Gastroesophageal sphincter (tissue), 4 donors: ENCODE results near the gene PLEKHG1. TPM values are rescaled to one million over a fixed set of nuclear protein-coding genes. Genes with fewer than 3 reads are reported as not detected.

ENCODE experiments used
- ATAC-seq: fragments of 150-250 bp; one replicate; pipeline ENCODE4 v1.9.1; 2016; ENCODE audit warnings: mild to moderate bottlenecking, moderate library complexity
- H3K27ac ChIP-seq, 4 donors: fragments of 200-600 bp; sonication (generic) in 3 of 4; 1 replicate in 3 of 4; 2 replicates in 1 of 4; pipeline ENCODE4 v1.5.1; 2016 to 2019
- H3K27me3 ChIP-seq: fragments of 200-600 bp; sonication (generic); one replicate; pipeline ENCODE4 v1.5.1; 2019
- H3K36me3 ChIP-seq, 2 donors: fragments of 200-600 bp; sonication (generic); one replicate each; pipeline ENCODE4 v1.5.1; 2019; ENCODE audit warnings: control low read depth in 1 of 2
- H3K4me1 ChIP-seq, 3 donors: fragments of 200-600 bp; sonication (generic); 1 replicate in 2 of 3; 2 replicates in 1 of 3; pipeline ENCODE4 v1.5.1; 2016 to 2019; ENCODE audit warnings: control low read depth in 2 of 3
- H3K4me3 ChIP-seq, 2 donors: fragments of 200-600 bp; sonication (generic); one replicate each; pipeline ENCODE4 v1.5.1; 2019; ENCODE audit warnings: mild to moderate bottlenecking in 1 of 2, moderate library complexity in 1 of 2
- H3K9me3 ChIP-seq, 3 donors: fragments of 200-600 bp; sonication (generic); one replicate each; pipeline ENCODE4 v1.5.1; 2017 to 2019; ENCODE audit warnings: control low read depth in 2 of 3
- CTCF ChIP-seq, 4 experiments: fragments of 200-600 bp in 2 of 4; fragments of 450-650 bp in 2 of 4; sonication (generic) in 1 of 4; IDR thresholded peaks; one replicate each; pipeline ENCODE4 v1.5.1; 2017 to 2019; ENCODE audit warnings: antibody characterized with exemption in 4 of 4, mild to moderate bottlenecking in 2 of 4, moderate library complexity in 2 of 4
- EP300 ChIP-seq: sonication (generic); formaldehyde crosslinking; IDR thresholded peaks from one replicate; pipeline ENCODE4 v1.6.1; 2017; ENCODE audit warnings: antibody characterized with exemption, mild to moderate bottlenecking
- POLR2A ChIP-seq, 2 donors: fragments of 450-650 bp; IDR thresholded peaks; one replicate each; pipeline ENCODE4 v1.6.1; 2017; ENCODE audit warnings: antibody characterized with exemption in 2 of 2, mild to moderate bottlenecking in 2 of 2, moderate library complexity in 1 of 2
- POLR2AphosphoS5 ChIP-seq: sonication (generic); formaldehyde crosslinking; IDR thresholded peaks from one replicate; pipeline ENCODE4 v1.6.1; 2017; ENCODE audit warnings: antibody characterized with exemption
- WGBS, 2 donors: methylation state at CpG; one replicate each; pipeline ENCODE4 v1.1.5; 2018; ENCODE audit warnings: low coverage in 1 of 2; 5-methylcytosine and 5-hydroxymethylcytosine counted together
- total RNA-seq, 4 donors: library from RNA; depleted of rRNA; stranded (reverse); fragments of >200 nt; gene quantifications; one replicate each; pipeline ENCODE4 v1.1.0, GENCODE V29; 2016

The PLEKHG1 gene
- total RNA-seq, 4 donors from 2014 or later = 4.2 to 14.7 (median 13.9) TPM

- H3K4me1 ChIP-seq = peaks cover 0 to 21% (median 4%) of the 10 kb centered on the region in 3 donors
- WGBS, 2 donors = 26 to 100% methylated on average over 1 of the region's 1 CpG
- H3K27me3 ChIP-seq = no peaks in the 10 kb centered on the region
- H3K27ac ChIP-seq = no peak overlapping the region
- ATAC-seq = no peak
- H3K9me3 ChIP-seq = no peaks in the 10 kb centered on the region
- no peak for TF ChIP-seq CTCF (IDR thresholded peaks at IDR 0.05)
- no peak for TF ChIP-seq EP300
- no peak for TF ChIP-seq POLR2A (IDR thresholded peaks at IDR 0.05)
- TF ChIP-seq POLR2AphosphoS5 = no peak
- no peaks in the 10 kb centered on the region for H3K36me3 ChIP-seq
- H3K4me3 ChIP-seq = no peak overlapping the region
These were observed 35.2 kb downstream of the PLEKHG1 start for GRCh38 chr6:150634964-150635292.

- Histone ChIP-seq H3K36me3 (no peaks in the 10 kb centered on the region), H3K27me3 (no peaks in the 10 kb centered on the region), H3K27ac (no peak overlapping the region), H3K4me3 (no peak overlapping the region), H3K9me3 (no peaks in the 10 kb centered on the region), H3K4me1 (peaks cover 0 to 26% (median 4%) of the 10 kb centered on the region in 3 donors)
- TF ChIP-seq POLR2A (IDR thresholded peaks at IDR 0.05) = no peak
- TF ChIP-seq POLR2AphosphoS5 = no peak
- no peak for TF ChIP-seq CTCF (IDR thresholded peaks at IDR 0.05)
- no peak for TF ChIP-seq EP300
- ATAC-seq = no peak
- 90 to 100% methylated on average over 2 to 3 of the region's 3 CpGs for WGBS, 2 donors
These were observed 36.3 kb downstream of the PLEKHG1 start for GRCh38 chr6:150635906-150636514.

GRCh38 chr6:150636808-150637207 lies 37.1 kb downstream of the PLEKHG1 start:
- no peak for TF ChIP-seq EP300
- H3K4me1 ChIP-seq = peaks cover 0 to 26% (median 1%) of the 10 kb centered on the region in 3 donors
- no peak overlapping the region for H3K4me3 ChIP-seq
- ATAC-seq = no peak
- H3K27me3 ChIP-seq = no peaks in the 10 kb centered on the region
- 88% methylated on average over 1 of the region's 1 CpG for WGBS, 2 donors
- H3K9me3 ChIP-seq = no peaks in the 10 kb centered on the region
- H3K36me3 ChIP-seq = no peaks in the 10 kb centered on the region
- no peak overlapping the region for H3K27ac ChIP-seq

- Histone ChIP-seq H3K9me3 (no peaks in the 10 kb centered on the region), H3K27me3 (no peaks in the 10 kb centered on the region), H3K27ac (no peak overlapping the region), H3K36me3 (no peaks in the 10 kb centered on the region), H3K4me1 (peaks cover 0 to 26% (median 0%) of the 10 kb centered on the region in 3 donors), H3K4me3 (no peak overlapping the region)
- WGBS, 2 donors = 90 to 100% methylated on average over 1 of the region's 1 CpG
- TF ChIP-seq POLR2A (IDR thresholded peaks at IDR 0.05) (no peak), POLR2AphosphoS5 (no peak), EP300 (no peak), CTCF (IDR thresholded peaks at IDR 0.05) (no peak)
- no peak for ATAC-seq
These were observed 37.6 kb downstream of the PLEKHG1 start for GRCh38 chr6:150637266-150637665.

DNA sequence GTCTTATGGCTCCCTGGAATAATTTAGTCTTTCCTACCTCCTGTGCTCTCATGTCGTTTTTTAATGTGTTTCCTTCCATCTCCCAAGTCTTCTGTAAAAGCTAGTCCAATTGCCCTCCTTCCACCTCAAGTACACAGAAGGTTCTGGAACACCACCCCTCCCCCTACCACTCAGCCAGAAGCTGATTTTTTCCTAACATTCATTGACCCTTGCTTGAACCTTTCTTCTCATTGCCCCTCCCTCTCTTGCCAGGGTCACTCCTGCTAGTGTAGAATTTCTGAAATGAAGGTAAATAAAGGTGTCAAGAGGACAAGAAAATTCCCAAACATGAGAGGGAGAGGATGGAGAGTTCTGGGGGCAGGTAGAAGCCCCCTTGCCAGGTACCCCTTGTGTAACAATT lies 38.6 kb downstream of the PLEKHG1 start:
- Histone ChIP-seq H3K27ac (no peak overlapping the region), H3K9me3 (no peaks in the 10 kb centered on the region), H3K4me3 (no peak overlapping the region), H3K36me3 (no peaks in the 10 kb centered on the region), H3K4me1 (peaks cover 0 to 24% (median 0%) of the 10 kb centered on the region in 3 donors), H3K27me3 (no peaks in the 10 kb centered on the region)
- no peak for TF ChIP-seq CTCF (IDR thresholded peaks at IDR 0.05)
- TF ChIP-seq POLR2A (IDR thresholded peaks at IDR 0.05) = no peak
- TF ChIP-seq EP300 = no peak
- TF ChIP-seq POLR2AphosphoS5 = no peak
- ATAC-seq = no peak
- 67 to 88% methylated on average over 1 of the region's 1 CpG for WGBS, 2 donors
